Breast epithelium (tissue), 4 donors: ENCODE results near the gene XIRP2. TPM values are rescaled to one million over a fixed set of nuclear protein-coding genes. Genes with fewer than 3 reads are reported as not detected.

Source experiments
- DNase-seq, 2 donors: peaks; one replicate each; pipeline ENCODE4 v3.0.0-alpha.2; 2019; ENCODE audit warnings: low spot score in 2 of 2
- H3K27ac ChIP-seq, 2 donors: fragments of 200-600 bp; sonication (generic) in 1 of 2; one replicate each; pipeline ENCODE4 v1.5.1; 2016 to 2019; ENCODE audit warnings: mild to moderate bottlenecking in 1 of 2
- H3K27me3 ChIP-seq, 2 donors: fragments of 200-600 bp; sonication (generic) in 1 of 2; one replicate each; pipeline versions ENCODE4 v1.5.1 to v1.6.0; 2017 to 2019; ENCODE audit warnings: control low read depth in 1 of 2, mild to moderate bottlenecking in 1 of 2
- H3K36me3 ChIP-seq: fragments of 200-600 bp; one replicate; pipeline ENCODE4 v1.5.1; 2019
- H3K4me1 ChIP-seq, 2 donors: fragments of 200-600 bp; sonication (generic); one replicate each; pipeline ENCODE4 v1.5.1; 2016 to 2019; ENCODE audit warnings: control low read depth in 1 of 2
- H3K4me3 ChIP-seq, 3 donors: fragments of 200-600 bp; sonication (generic); 1 replicate in 2 of 3; 2 replicates in 1 of 3; pipeline ENCODE4 v1.5.1; 2016 to 2019; ENCODE audit warnings: mild to moderate bottlenecking in 3 of 3, moderate library complexity in 2 of 3
- H3K9me3 ChIP-seq, 2 donors: fragments of 200-600 bp; sonication (generic) in 1 of 2; one replicate each; pipeline ENCODE4 v1.5.1; 2016 to 2019; ENCODE audit warnings: control low read depth in 1 of 2
- POLR2A ChIP-seq: fragments of 450-650 bp; IDR thresholded peaks from one replicate; pipeline ENCODE4 v1.6.1; 2016; ENCODE audit warnings: antibody characterized with exemption, mild to moderate bottlenecking, moderate library complexity
- POLR2AphosphoS5 ChIP-seq, 3 donors: sonication (generic); formaldehyde crosslinking; IDR thresholded peaks; one replicate each; pipeline ENCODE4 v1.6.1; 2017; ENCODE audit warnings: antibody characterized with exemption in 3 of 3
- intact Hi-C: fragments of 100-400 bp; cut with DNase I; formaldehyde crosslinking; loops from one replicate; pipeline ENCODE4 v1.15.1; 2023; ENCODE audit warnings: low total_unique reads
- total RNA-seq, 3 donors: library from RNA; depleted of rRNA; stranded (reverse); fragments of >200 nt; gene quantifications; one replicate each; pipeline ENCODE4 v1.1.0, GENCODE V29; 2016
- TF ChIP-seq, protein P1 (sequence below), 3 donors: fragments of 450-650 bp; IDR thresholded peaks; one replicate each; pipeline ENCODE4 v1.5.1; 2016 to 2017; ENCODE audit warnings: antibody characterized with exemption in 3 of 3, mild to moderate bottlenecking in 3 of 3, moderate library complexity in 3 of 3

The XIRP2 gene
- total RNA-seq, 3 donors from 2014 or later: not detected

DNA sequence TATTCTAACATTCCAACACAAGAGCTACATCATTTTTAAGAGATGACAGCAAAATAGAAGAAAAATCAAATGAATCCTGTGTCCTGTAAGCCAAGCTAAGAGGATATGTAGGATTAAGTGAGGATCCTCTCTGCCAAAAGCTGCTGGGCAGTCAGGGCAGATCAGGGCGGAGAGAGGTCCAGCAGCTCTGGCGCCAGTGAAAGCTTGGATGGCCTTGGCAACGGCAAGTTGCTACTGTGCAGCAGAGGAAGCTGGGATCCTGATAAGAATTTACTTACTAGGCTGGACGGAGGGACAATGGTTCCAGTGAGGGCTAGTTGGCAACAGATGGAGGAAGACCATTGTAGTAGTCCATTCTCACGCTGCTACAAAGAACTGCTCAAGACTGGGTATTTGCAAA lies 391.5 kb downstream of the XIRP2 start:
- intact Hi-C loops: no loop called here
- no peak for DNase-seq
- Histone ChIP-seq H3K27ac (no peak overlapping the region), H3K36me3 (no peaks in the 10 kb centered on the region), H3K4me3 (no peak overlapping the region), H3K4me1 (no peaks in the 10 kb centered on the region), H3K27me3 (no peaks in the 10 kb centered on the region), H3K9me3 (no peaks in the 10 kb centered on the region)
- TF ChIP-seq POLR2AphosphoS5 (IDR thresholded peaks at IDR 0.05) (no peak), POLR2A (no peak)
- TF ChIP-seq, protein P1, sequence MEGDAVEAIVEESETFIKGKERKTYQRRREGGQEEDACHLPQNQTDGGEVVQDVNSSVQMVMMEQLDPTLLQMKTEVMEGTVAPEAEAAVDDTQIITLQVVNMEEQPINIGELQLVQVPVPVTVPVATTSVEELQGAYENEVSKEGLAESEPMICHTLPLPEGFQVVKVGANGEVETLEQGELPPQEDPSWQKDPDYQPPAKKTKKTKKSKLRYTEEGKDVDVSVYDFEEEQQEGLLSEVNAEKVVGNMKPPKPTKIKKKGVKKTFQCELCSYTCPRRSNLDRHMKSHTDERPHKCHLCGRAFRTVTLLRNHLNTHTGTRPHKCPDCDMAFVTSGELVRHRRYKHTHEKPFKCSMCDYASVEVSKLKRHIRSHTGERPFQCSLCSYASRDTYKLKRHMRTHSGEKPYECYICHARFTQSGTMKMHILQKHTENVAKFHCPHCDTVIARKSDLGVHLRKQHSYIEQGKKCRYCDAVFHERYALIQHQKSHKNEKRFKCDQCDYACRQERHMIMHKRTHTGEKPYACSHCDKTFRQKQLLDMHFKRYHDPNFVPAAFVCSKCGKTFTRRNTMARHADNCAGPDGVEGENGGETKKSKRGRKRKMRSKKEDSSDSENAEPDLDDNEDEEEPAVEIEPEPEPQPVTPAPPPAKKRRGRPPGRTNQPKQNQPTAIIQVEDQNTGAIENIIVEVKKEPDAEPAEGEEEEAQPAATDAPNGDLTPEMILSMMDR (IDR thresholded peaks at IDR 0.05): no peak

- Histone ChIP-seq H3K27ac (no peak overlapping the region), H3K9me3 (no peaks in the 10 kb centered on the region), H3K36me3 (no peaks in the 10 kb centered on the region), H3K4me1 (no peaks in the 10 kb centered on the region), H3K4me3 (no peak overlapping the region), H3K27me3 (peaks cover 0 to 3% of the 10 kb centered on the region in 2 donors)
- TF ChIP-seq POLR2A (no peak), POLR2AphosphoS5 (IDR thresholded peaks at IDR 0.05) (no peak)
- TF ChIP-seq, protein P1 (IDR thresholded peaks at IDR 0.05): no peak
- intact Hi-C loops: no loop called here
- no peak for DNase-seq
Observed at GRCh38 chr2:167287212-167287611, 398.9 kb downstream of the XIRP2 start.

DNA sequence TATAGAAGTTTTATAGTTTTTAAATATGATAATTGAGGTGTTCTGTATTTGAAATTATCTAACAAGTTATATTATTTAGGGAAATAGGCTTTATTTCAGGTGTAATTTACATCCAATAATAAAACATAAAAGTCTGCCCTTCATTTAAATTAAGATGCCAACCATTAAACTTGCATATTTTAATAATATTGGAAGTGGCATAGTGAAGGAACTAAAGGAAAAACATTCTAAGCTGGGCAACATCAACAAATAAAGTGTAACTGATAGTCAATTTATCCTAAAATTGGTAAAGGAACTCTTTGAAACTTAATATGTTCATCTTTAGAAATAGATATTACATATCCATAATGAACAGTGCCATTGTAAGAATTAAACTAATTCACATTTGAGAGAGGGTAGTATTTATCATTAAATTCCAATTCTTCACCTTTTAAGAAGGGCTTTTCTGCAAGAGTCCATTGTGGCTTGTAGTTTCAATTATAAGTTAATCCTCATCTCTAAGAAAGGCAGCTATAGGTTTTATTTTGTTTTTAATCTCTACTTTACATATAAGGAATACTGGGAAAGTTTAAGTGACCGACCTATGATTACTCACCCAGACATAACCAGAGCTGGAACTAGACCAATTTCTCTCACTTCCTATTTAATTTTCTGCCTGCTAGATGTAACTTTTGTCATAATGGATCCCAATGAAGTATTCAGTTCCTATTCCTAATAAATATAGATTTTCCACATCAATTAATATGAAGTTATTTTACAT lies 401.6 kb downstream of the XIRP2 start:
- no peak overlapping the region for H3K27ac ChIP-seq
- H3K4me1 ChIP-seq: no peaks in the 10 kb centered on the region
- no peaks in the 10 kb centered on the region for H3K9me3 ChIP-seq
- TF ChIP-seq, protein P1 (IDR thresholded peaks at IDR 0.05): no peak
- TF ChIP-seq POLR2AphosphoS5 (IDR thresholded peaks at IDR 0.05) (no peak), POLR2A (no peak)
- H3K36me3 ChIP-seq: no peaks in the 10 kb centered on the region
- H3K4me3 ChIP-seq: no peak overlapping the region
- intact Hi-C loops: no loop called here
- DNase-seq: no peak
- H3K27me3 ChIP-seq: peaks cover 0 to 13% of the 10 kb centered on the region in 2 donors

- peak within 1 kb of the TSS; percentile 88 to 94 for H3K27ac ChIP-seq
Observed at GRCh38 chr2:167292430-167293171, 404.3 kb downstream of the XIRP2 start, which contains the start of gene B3GALT1. Gene B3GALT1, plus strand, starts transcription at chr2:167293001.

More at GRCh38 chr2:167292430-167293171, 404.3 kb downstream of the XIRP2 start, which contains the start of gene B3GALT1:
- Histone ChIP-seq H3K27me3 (peaks cover 0 to 36% of the 10 kb centered on the region in 2 donors), H3K4me3 (peak within 1 kb of the TSS; percentile 60 to 89 (median 74)), H3K4me1 (no peaks in the 10 kb centered on the region), H3K36me3 (no peaks in the 10 kb centered on the region), H3K9me3 (no peaks in the 10 kb centered on the region)
- intact Hi-C loops: no loop called here
- peak in 1 of 3 donors; percentile 33 for TF ChIP-seq POLR2AphosphoS5 (IDR thresholded peaks at IDR 0.05)
- TF ChIP-seq, protein P1 (IDR thresholded peaks at IDR 0.05): no peak
- DNase-seq: peak; percentile 78 to 83
